Measurements from ENCODE around the gene NAT8L.

DNA sequence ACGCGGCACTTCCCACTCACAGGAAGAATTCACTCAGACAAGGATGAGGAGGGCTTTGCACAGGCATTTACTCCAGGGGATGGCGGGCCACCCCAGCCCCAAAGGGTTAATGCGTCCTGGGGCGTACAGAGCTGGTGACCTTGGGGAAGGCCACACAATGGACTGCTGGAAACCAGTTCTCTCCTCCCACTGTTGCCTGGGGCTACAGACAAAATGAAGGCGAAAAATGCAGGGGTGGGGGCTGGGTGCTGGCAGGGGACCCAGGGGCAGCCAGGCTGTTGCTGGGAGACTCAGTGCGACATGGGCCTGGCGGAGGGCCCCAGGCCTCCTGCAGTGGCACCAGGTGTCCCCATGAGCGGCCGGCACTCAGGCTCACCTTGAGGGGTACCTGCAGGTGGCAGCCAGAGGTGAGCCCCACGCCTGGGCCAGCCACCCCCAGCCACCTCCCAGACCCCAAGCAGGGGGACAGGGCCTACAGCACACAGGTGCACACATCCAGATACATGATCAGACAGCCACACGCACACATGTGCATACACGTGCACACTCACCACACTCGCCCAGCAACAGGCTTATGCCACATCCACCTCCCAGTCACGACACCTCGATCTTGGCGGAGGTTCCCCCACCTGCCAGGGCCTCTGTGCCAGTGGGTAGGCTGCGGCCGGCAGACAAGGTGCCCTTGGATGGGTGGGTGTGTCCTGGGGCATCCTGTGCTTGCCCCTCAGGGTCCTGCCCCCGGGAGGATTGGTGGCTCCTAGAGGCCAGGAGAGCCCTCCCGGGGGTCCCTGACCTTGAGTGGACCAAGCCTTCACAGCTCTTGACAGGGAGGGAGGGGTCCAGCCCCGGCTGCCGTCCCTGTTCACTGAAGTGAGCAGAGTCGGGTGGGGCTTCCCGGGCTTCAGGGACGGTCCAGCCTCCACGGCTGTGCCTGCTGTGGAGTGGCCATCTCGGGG, 13.1 kb downstream of the NAT8L start:
- TF ChIP-seq CTCF (conservative IDR thresholded peaks at IDR 0.05; ENCODE audit: low read length) (no peak), EZH2phosphoT487 (IDR thresholded peaks at IDR 0.05; ENCODE audit: borderline replicate concordance, low read depth, low read length) (no peak)
